GM21526 (cell line): ENCODE data around the gene EYS.
"Not testable (repeated sequence)": the region's sequence is repeated elsewhere in the genome, so short reads cannot be mapped to it uniquely, and the experiment has no call there.

ENCODE experiments used
- ATAC-seq: cut with Tn5 transposase; IDR thresholded peaks from one replicate; pipeline ENCODE4 v1.9.1; 2021; ENCODE audit warnings: moderate library complexity; ENCODE audit not compliant: unreplicated experiment, low FRiP score

EYS gene

DNA sequence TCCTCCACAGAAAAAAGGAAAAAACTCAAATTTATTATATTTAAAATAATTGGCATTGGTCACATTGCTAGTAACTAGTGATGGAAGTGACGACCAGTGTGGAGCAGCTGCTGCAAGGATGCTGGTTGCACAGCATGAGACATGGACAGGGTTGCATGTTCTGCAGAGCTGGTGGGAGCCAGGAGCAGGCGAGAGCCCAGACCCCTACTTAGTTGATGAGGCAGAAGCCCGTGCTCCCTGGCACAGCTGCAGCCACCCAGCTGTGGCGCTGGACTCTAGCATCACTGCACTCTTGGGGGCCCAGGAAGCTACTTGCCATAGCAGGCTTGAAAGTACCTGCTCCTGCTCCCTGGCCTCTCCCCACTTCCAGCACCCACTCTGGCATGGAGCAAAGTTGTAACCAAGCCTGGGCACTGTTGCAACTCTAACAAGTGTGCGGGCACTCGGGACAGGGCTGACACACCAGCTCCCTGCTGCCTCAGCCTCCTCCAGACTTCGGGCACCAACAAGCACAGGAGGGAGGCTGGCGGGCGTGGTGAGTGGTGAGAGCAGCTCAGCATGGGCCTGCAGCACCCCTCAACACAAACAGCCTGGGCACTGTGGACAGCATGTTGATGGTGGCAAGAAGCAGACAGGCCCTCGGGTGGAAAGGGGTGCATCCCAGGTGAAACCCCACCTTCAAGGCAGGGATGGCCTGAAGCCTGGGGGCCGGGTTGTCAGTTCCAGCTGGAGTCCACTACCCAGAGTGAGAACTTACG is 69.6 kb downstream of the EYS start:
- ATAC-seq = no peak

DNA sequence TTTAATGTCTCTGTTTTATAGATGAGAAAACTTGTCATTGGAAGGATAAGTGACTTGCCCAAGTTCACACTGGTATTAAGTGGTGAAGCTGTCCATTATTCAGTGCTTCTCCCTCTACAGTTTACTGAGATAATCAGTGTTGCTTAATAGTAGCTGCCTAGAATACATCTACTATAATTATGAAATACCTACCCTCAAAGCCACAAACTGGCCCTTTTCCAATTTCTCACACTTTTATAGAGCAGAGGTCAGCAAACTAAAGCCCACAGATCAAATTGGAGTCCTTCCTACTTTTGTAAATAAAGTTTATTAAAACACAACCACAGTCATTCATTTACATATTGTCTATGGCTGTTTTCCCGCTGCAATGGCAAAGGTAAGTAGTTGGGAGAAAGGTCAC is 73.5 kb downstream of the EYS start:
- ATAC-seq = no peak

DNA sequence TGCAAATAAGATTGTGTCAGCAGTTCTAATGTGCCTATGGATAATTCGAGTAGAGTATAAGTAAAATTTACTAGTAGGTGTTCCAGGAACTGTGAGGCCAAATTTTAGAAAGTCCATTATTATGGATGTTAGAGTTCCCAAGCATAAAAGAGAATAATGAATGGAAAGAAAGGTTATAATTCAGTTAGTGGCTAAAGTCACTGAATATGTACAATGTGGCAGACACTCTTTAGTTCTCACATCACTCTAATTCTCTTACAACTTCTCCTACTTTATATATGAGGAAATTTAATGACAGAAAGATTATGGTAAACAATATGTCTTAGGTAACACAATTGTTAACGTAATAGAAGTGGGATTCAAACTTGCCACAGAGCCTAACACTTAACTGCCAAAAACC is 75.3 kb downstream of the EYS start:
- ATAC-seq = no peak

DNA sequence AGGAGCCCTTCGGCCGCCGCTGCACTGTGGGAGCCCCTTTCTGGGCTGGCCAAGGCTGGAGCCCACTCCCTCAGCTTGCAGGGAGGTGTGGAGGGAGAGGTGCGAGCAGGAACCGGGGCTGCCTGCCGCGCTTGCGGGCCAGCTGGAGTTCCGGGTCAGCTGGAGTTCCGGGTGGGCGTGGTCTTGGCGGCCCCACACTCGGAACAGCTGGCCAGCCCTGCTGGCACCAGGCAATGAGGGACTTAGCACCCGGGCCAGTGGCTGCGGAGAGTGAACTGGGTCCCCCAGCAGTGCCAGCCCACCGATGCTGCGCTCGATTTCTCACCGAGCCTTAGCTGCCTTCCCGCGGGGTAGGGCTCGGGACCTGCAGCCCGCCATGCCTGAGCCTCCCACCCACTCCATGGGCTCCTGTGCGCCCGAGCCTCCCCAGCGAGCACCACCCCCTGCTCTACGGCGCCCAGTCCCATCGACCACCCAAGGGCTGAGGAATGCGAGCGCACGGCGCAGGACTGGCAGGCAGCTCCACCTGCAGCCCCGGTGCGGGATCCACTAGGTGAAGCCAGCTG is 79.5 kb downstream of the EYS start:
- not testable (repeated sequence) for ATAC-seq

DNA sequence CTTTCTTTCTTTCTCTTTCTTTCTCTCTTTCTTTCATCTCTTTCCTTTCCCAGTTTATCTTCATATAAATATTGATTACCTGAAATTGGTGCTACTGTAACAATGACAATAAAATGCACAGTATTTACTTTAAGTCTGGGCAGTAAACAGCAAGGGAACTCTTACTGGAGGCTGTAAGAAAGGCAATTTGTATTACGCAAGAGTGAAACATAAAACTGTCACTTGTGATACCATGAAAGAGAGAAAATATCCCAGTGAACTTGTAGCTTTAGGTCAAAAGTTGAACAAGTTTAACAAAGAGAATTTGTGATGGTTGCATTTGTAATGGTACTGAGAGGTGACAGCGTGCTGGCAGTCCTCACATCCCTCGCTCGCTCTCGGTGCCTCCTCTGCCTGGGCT is 80.0 kb downstream of the EYS start:
- ATAC-seq = no peak

DNA sequence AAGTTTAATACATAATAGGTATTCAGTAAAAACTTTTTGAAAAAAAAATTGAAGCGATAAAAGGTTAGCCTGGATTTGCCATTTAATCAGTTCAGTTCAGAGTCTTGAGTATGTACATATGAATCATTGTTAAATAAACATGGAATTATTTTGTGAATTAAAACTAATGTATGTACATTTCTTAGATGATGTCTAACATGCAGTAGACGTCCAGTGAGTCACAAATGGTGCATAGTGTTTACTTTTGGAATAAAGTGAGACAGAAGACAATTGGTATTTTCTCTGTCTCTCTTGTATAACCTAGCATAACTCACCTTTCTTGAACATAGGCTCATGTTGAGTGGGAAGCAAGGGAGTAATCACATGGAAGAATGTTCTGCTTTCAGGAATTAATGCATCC is 83.5 kb downstream of the EYS start:
- no peak for ATAC-seq

DNA sequence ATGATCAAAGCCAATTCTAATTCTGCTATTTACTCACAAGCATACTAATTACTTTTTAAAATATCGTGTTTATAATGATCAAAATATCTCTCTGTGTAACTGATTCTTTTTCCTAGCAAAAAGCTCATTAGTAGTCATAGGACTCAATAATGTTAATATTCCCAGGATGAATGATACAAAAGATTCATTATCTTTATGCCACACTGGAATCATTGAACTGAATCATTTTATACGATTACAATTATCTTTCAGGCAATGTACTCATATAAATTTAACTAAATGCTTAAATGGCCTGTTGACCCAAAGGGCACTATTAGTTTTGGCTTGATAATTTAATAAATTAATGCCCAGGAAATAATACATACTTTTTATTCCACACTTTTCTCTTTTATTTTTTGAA is 96.3 kb downstream of the EYS start:
- ATAC-seq = no peak

DNA sequence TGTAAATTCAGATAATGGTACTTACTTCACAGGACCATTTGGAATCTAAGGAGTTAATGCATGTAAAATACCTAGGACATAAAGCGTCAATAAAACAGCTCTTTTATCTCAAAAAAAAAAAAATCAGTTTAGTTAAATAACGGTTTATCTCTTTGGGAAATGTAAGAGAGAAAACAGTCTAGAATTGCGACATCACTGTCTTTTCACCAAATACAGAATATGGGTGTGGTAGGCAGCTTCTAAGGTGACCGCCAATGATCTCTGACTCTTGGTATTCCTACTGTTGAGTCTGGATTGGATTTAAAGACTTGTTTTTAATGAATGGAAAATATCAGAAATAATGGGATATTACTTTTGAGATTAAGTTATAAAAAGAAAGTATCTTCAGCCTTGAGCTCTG is 111.5 kb downstream of the EYS start:
- no peak for ATAC-seq

DNA sequence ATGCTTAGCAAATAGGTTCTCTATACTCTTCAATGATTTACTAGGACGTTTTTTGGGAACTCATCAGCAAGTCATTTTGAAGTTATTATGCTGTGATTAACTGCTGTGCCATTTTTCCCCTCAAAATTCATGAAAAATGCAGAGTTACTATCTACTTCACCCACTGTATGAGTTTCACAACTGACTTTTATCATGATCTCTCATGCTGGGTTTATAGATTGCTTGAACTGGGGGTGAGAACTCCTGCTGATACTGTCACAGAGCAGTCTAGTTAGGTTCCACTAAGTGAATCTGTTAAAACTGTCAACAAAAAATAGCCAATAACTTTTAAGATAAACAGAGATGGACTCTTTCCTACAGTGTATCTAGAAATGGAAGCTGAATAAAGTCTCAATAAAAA is 136.7 kb downstream of the EYS start:
- ATAC-seq = no peak

DNA sequence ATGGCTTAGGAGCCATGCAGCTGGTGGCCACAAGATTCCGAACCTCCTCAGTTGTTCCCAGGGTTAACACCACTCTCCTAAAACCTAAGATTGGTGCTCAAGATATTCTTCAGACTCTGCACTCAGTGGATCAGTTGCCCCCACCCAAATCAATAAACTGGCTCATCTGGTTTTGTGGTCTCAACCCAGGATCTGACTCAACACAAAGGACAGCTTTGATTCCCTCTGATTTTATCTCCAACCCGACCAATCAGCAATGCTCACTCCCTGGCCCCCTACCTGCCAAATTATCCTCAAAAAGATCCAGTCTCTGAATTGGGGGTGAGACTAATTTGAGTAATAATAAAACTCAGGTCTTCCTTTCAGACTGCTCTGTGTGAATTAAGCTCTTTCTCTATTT is 137.5 kb downstream of the EYS start:
- ATAC-seq = no peak

DNA sequence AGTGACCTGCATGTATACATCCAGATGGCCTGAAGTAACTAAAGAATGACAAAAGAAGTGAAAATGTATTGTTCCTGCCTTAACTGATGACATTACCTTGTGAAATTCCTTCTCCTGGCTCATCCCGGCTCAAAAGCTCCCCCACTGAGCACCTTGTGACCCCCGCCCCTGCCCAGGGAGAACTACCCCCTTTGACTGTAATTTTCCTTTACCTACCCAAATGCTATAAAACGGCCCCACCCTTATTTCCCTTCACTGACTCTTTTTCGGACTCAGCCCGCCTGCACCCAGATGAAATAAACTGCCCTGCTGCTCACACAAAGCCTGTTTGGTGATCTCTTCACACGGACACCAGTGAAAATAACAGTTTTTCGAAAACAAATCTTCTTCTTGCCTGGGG is 138.0 kb downstream of the EYS start:
- ATAC-seq = not testable (repeated sequence)

DNA sequence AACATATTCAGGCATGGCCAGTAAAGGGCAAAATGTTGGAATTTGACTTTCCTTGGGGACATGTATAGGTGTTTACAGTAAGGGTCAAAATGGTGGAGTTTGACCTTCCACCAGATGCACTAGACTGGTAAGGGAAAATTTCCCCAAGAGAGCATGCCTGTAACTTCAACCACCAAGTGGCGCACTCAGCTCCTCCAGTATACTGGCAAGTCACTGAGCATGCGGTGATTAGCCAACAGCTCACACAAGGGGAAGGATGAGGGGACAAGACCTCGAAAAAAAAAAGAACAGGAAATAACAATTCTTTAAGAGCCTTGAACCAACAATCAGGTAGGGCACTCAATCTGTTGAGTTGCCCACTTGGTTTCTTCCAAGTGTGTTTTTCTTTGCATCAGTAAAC is 140.9 kb downstream of the EYS start:
- ATAC-seq = no peak

DNA sequence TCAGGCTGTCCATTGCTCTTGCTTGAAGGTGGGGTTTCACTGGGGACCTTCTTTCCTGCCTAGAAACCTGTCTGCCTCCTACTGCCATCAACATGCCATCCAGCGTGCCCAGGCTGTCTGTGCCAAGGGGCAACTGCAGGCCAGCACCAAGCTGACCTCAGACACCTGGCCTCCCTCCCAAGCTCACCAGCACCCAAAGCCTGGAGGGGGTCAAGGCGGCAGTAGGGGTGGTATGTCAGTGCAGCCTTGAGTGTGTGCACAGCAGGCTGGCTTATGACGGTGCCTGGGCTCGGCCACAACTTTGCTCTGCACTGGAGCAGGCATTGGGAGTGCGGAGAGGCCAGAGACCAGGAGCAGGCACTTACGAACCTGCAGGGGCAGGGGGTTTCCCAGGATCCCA is 149.0 kb downstream of the EYS start:
- ATAC-seq = no peak

DNA sequence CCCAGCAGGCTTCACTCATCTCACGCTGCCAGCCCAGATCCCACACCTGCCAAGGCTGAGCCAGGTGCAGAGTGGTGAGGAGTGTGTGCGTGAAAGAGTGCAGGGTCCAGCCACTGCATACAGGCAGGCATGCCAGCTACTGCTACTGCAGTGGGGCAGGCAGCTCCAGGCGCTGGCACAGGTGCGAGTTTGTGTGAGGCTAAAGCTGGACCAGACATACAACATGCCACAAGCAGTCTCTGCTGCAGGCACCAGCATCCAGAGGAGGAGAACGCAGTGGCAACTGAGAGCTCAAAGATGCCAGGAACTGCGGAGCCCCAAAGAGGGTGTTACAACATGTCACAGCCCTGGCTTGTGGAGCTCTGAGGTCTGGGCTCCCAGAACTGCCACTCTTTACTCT is 149.8 kb downstream of the EYS start:
- no peak for ATAC-seq

DNA sequence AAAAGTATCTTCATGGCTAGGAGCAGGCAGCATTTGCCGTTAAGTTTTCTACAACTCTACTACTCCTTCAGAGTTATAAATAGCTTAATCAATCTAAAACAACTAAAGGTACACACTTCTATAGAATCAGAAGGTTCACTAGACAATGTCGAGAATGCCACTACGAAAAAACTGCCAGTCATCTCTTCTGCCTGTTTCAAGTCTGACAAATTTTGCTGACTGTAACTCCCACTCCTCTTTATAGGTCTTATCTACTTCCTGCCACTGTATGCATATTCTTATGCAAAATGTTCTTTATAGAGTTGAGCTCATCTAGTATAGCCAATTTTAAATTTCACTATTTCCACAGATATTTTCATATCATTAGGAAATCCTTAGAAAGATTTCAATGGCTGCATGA is 160.1 kb downstream of the EYS start:
- ATAC-seq = no peak

DNA sequence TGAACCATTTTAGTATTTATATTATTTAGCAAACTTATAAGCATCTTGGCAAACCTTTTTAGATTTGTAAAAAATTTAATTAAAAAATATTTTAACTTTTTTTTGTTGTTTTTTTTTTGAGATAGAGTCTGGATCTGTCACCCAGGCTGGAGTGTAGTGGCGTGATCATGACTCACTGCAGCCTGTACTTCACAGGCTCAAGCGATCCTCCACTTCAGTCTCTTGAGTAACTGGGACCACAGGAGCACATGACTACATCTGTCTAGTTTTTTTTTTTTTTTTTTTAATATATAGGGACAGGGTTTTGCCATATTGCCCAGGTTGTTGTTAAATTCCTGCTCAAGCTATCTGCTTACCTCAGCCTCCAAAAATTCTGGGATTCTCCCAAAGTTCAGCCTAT is 161.1 kb downstream of the EYS start:
- ATAC-seq = no peak

DNA sequence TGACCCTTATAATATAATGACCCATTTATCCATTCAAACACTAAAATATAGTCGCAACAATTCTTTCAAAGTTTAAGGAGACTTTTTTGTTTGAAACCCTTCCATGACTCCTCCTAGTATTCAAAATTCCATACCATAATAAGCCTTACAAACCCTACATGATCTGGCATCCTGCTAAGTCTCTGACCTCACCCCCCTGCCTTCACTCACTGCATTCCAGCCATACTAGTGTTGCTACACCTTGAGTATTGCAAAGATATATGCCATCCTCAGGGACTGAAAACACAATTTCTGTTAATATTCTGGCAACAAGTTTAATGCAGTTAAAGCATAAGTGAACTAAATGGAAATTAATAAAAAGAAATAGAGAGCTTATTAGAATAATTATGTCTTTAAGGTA is 168.4 kb downstream of the EYS start:
- ATAC-seq = no peak

DNA sequence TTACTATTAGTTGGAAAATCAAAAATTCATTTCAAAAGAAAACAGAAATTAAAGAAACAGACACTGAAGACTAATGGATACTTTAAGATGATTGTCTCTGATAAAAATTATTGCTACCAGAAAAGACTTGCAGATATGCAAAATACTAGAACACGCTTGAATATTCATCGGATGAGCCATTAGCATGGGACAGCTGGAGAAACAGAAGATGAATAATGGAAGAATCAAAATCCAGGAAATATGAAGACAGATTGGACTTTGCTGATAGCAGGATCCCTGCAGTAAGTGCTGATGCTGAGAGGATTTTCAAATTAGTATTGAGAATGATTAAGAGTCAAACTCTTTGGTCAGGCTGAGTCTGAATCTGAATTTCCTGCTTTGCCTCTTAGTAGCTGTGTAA is 169.4 kb downstream of the EYS start:
- no peak for ATAC-seq

DNA sequence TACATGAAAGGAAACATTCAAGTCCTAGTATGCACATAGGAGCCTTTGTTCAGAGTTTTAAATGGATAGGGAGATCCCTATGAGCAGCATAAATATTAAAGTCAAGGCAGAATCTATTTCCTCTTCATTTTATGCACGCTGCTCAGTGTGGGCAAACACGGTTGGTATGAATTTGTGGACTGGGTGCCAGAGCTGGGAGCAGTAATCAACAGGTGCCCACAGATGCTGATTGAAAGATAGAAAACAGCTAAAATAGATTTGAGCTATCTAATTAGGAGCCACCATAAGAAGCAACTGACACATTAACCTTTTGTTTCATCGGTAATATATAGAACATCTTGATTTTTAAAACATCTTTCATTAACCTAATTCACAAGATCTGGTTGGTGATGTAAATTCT is 175.5 kb downstream of the EYS start:
- no peak for ATAC-seq

DNA sequence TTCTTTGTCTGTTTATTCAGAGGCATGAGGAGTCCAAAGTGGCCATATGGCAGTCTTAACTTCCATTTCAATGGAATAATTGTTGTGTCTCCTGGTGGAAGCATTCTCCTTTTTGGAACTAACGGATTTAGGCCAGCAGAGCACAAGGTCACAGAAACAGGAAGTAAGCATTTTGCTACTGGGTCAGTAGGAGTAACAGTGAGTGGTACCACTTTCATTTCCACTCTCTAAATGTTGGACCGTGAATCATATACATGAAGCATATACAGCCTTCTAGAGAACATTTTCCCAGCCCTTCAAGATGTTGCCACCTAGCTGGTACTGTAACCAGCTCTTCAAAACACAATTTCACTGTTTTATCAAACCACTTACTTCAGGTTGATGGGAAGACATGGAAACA is 182.8 kb downstream of the EYS start:
- ATAC-seq = no peak

DNA sequence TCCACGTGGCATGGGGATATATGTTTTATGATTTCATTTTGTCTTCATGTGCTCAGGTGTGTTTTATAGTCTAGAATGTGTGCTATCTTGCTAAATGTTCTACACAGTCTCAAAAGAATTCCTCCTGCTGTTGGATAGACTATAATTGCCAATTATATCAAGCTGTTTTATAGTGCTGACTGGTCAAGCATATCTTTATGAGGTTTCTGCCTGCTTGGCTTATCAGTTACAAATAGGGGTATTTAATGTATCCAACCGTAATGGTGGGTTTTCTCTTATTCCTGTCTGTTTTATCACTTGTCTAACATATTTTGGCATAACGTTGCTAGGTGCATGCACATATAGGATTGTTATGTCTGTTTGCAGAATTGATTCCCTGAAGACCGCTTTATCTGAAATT is 201.3 kb downstream of the EYS start:
- ATAC-seq = no peak

DNA sequence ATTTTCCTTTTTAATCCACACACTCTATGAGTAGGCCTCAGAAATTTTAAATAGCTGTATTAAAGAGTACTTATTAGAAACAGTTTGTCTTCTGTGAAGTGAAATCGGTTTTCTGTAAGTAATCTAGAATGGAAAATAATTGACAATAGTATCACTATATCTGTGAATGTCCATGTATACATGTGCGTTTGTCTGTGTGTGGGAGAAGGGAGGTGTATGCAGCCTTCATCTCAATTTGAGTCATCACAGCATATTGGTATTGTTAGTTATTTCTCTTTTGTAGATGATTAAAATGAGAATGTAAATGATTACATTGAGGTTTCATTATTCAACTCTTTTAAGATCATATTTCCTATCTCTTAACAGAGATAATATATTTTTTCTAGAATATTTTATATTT is 206.0 kb downstream of the EYS start:
- no peak for ATAC-seq

DNA sequence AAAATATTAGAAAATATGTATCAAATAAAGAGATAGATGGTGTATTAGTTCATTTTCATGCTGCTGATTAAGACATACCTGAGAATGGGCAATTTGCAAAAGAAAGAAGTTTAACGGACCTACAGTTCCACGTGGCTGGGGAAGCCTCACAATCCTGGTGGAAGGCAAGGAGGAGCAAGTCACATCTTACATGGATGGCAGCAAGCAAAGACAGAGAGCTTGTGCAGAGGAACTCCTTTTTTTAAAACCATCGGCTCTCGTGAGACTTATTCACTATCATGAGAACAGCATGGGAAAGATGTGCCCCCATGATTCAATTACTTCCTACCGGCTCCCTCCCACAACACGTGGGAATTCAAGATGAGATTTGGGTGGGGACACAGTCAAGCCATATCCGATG is 223.4 kb downstream of the EYS start:
- ATAC-seq = not testable (repeated sequence)
